Measurements from ENCODE around the gene PTPRS. TPM values are rescaled to one million over a fixed set of nuclear protein-coding genes. Genes with fewer than 3 reads are reported as not detected.

PTPRS gene
- total RNA-seq, 1 donor = 193 TPM

- no peak overlapping the region for H3K4me3 ChIP-seq (ENCODE audit: low read depth, low read length)
- peak; percentile 25 for DNase-seq (ENCODE audit: low read depth)
- TF ChIP-seq CTCF (IDR thresholded peaks at IDR 0.05; ENCODE audit: insufficient read depth, low read length) = no peak
Measured at GRCh38 chr19:5343848-5344247, 3.2 kb upstream of the PTPRS start.

DNA sequence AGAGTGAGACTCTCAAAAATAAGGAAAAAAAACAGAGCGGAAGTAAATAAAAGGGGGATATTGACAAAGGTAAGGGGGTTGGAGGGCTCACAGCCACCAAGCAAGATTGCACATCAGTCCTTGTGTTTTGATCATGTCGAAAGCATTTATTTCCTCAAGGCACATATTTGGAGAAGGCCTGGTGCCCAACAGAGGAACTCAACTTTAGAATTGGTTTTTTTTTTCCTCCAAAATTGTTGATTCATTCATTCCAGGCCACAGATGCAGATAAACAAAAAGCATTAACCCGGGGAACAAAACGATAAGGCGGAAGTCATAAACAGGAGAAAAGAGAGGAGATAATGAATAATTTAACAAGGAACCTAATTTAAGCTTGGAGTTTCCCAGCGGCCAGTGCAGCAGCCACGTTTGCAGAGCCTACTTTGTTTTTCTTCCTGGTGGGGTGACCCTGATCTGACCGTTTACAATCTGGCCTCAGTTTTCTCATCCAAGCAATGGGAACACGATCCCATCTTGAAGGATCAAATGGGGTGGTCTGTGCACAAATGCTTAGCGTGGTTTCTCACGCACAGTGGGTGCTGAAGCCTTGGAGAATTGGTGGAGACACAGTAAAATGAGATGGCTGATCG is 2.1 kb upstream of the PTPRS start:
- no peak overlapping the region for H3K4me3 ChIP-seq (ENCODE audit: low read depth, low read length)
- no peak for TF ChIP-seq CTCF (IDR thresholded peaks at IDR 0.05; ENCODE audit: insufficient read depth, low read length)
- no peak for DNase-seq (ENCODE audit: low read depth)

- TF ChIP-seq CTCF (IDR thresholded peaks at IDR 0.05; ENCODE audit: insufficient read depth, low read length) = no peak
- no peak for DNase-seq (ENCODE audit: low read depth)
Measured at GRCh38 chr19:5341981-5342380, 1.4 kb upstream of the PTPRS start.

GRCh38 chr19:5341448-5341820 is 822 bp upstream of the PTPRS start:
- H3K4me3 ChIP-seq (ENCODE audit: low read depth, low read length) = no peak overlapping the region
- no peak for TF ChIP-seq CTCF (IDR thresholded peaks at IDR 0.05; ENCODE audit: insufficient read depth, low read length)
- DNase-seq (ENCODE audit: low read depth) = no peak

More at GRCh38 chr19:5341981-5342380, 1.4 kb upstream of the PTPRS start:
- no peak overlapping the region for H3K4me3 ChIP-seq (ENCODE audit: low read depth, low read length)

- no peak for TF ChIP-seq CTCF (IDR thresholded peaks at IDR 0.05; ENCODE audit: insufficient read depth, low read length)
- DNase-seq (ENCODE audit: low read depth) = no peak
- peak overlapping the region; percentile 73 for H3K4me3 ChIP-seq (ENCODE audit: low read depth, low read length)
Measured at GRCh38 chr19:5339950-5340636, 519 bp downstream of the PTPRS start.

GRCh38 chr19:5339198-5339949 is 1.2 kb downstream of the PTPRS start:
- H3K4me3 ChIP-seq (ENCODE audit: low read depth, low read length) = peak overlapping the region; percentile 73
- TF ChIP-seq CTCF (IDR thresholded peaks at IDR 0.05; ENCODE audit: insufficient read depth, low read length) = no peak
- DNase-seq (ENCODE audit: low read depth) = no peak

All from fibroblast of the aortic adventitia (primary cell).